GM23338 (cell line): ENCODE data around the gene PBX3. TPM values are rescaled to one million over a fixed set of nuclear protein-coding genes. Genes with fewer than 3 reads are reported as not detected.

Experiments
- ATAC-seq: fragments of 200-7000 bp; cut with Tn5 transposase; 3 replicates; pipeline ENCODE4 v1.9.1; 2020
- DNase-seq: peaks from one replicate; pipeline ENCODE4 v3.0.0-alpha.2; 2015; ENCODE audit warnings: low spot score
- H2AFZ ChIP-seq: fragments of 200-600 bp; sonication (generic); 2 replicates; pipeline ENCODE4 v1.8.0; 2016; ENCODE audit warnings: antibody characterized with exemption, mild to moderate bottlenecking, moderate library complexity
- H3F3A ChIP-seq: fragments of 200-600 bp; sonication (generic); replicated peaks from 2 replicates; pipeline ENCODE4 v1.8.0; 2017; ENCODE audit warnings: antibody characterized with exemption, mixed run types, low read depth
- H3K27ac ChIP-seq: fragments of 200-600 bp; sonication (generic); 2 replicates; pipeline ENCODE4 v1.6.1; 2016; ENCODE audit warnings: low read depth
- H3K27me3 ChIP-seq: fragments of 200-600 bp; sonication (generic); 2 replicates; pipeline ENCODE4 v1.8.0; 2016; ENCODE audit warnings: mild to moderate bottlenecking, mixed run types, moderate library complexity; ENCODE audit not compliant: insufficient read depth
- H3K36me3 ChIP-seq: fragments of 200-600 bp; sonication (generic); 2 replicates; pipeline ENCODE4 v1.8.0; 2016; ENCODE audit warnings: mild to moderate bottlenecking; ENCODE audit not compliant: insufficient read depth
- H3K4me1 ChIP-seq: fragments of 200-600 bp; sonication (generic); 2 replicates; pipeline ENCODE4 v1.8.0; 2016; ENCODE audit warnings: mild to moderate bottlenecking, moderate library complexity; ENCODE audit not compliant: insufficient read depth
- H3K4me2 ChIP-seq: fragments of 200-600 bp; sonication (generic); 2 replicates; pipeline ENCODE4 v1.7.1; 2017; ENCODE audit warnings: mixed run types
- H3K4me3 ChIP-seq: fragments of 200-600 bp; sonication (generic); 2 replicates; pipeline ENCODE4 v1.6.1; 2016; ENCODE audit warnings: mixed run types
- H3K79me2 ChIP-seq: fragments of 200-600 bp; sonication (generic); replicated peaks from 2 replicates; pipeline ENCODE4 v1.8.0; 2017; ENCODE audit warnings: mild to moderate bottlenecking; ENCODE audit not compliant: insufficient read depth
- H3K9me2 ChIP-seq: fragments of 200-600 bp; sonication (generic); 2 replicates; pipeline ENCODE4 v1.8.0; 2017; ENCODE audit not compliant: insufficient read depth
- H4K20me1 ChIP-seq: fragments of 200-600 bp; sonication (generic); replicated peaks from 2 replicates; pipeline ENCODE4 v1.8.0; 2017; ENCODE audit warnings: mild to moderate bottlenecking; ENCODE audit not compliant: insufficient read depth
- H3K27ac Mint-ChIP-seq: 2 replicates; pipeline ENCODE4 v1.8.0; 2020; ENCODE audit warnings: inconsistent platforms, mild to moderate bottlenecking, moderate library complexity, mixed read lengths
- H3K27me3 Mint-ChIP-seq: 3 replicates; pipeline ENCODE4 v1.8.0; 2022; ENCODE audit warnings: low read depth, mild to moderate bottlenecking, moderate library complexity, mixed read lengths, inconsistent platforms; ENCODE audit not compliant: insufficient read depth, poor library complexity
- H3K36me3 Mint-ChIP-seq: 3 replicates; pipeline ENCODE4 v1.8.0; 2021; ENCODE audit warnings: low read depth, mild to moderate bottlenecking, inconsistent platforms, moderate library complexity, mixed read lengths
- H3K4me1 Mint-ChIP-seq: 3 replicates; pipeline ENCODE4 v1.8.0; 2020; ENCODE audit warnings: mild to moderate bottlenecking, inconsistent platforms, mixed read lengths
- H3K4me3 Mint-ChIP-seq: 3 replicates; pipeline ENCODE4 v1.8.0; 2021; ENCODE audit warnings: moderate library complexity, mild to moderate bottlenecking, inconsistent platforms, mixed read lengths
- H3K9me3 Mint-ChIP-seq: 3 replicates; pipeline ENCODE4 v1.8.0; 2020; ENCODE audit warnings: moderate library complexity, mild to moderate bottlenecking, inconsistent platforms, mixed read lengths
- CREB1 ChIP-seq: fragments of 250-450 bp; sonication (Bioruptor Pico); IDR thresholded peaks from 2 replicates; pipeline ENCODE4 v1.5.0; 2020; ENCODE audit warnings: low read depth, mild to moderate bottlenecking, moderate library complexity
- ETS1 ChIP-seq: IDR thresholded peaks from 2 replicates; pipeline ENCODE4 v1.6.1; 2016; ENCODE audit warnings: antibody characterized with exemption
- EZH2phosphoT487 ChIP-seq: fragments of 200-600 bp; sonication (generic); IDR thresholded peaks from one replicate; pipeline ENCODE4 v1.8.1; 2018; ENCODE audit warnings: antibody characterized with exemption; ENCODE audit not compliant: unreplicated experiment
- JUNB ChIP-seq: IDR thresholded peaks from one replicate; pipeline ENCODE4 v1.6.1; 2016; ENCODE audit warnings: antibody characterized with exemption; ENCODE audit not compliant: unreplicated experiment
- POLR2AphosphoS5 ChIP-seq: IDR thresholded peaks from 2 replicates; pipeline ENCODE4 v1.6.1; 2016; ENCODE audit warnings: antibody characterized with exemption, low read depth
- STAT1 ChIP-seq: IDR thresholded peaks from one replicate; pipeline ENCODE4 v1.6.1; 2016; ENCODE audit warnings: antibody characterized with exemption; ENCODE audit not compliant: unreplicated experiment
- ZNF114 ChIP-seq: fragments of 250-450 bp; sonication (Bioruptor Pico); IDR thresholded peaks from 2 replicates; pipeline ENCODE4 v1.5.0; 2020; ENCODE audit warnings: mild to moderate bottlenecking, moderate library complexity
- ZNF331 ChIP-seq: fragments of 250-450 bp; sonication (Bioruptor Pico); IDR thresholded peaks from 2 replicates; pipeline ENCODE4 v1.5.0; 2020; ENCODE audit warnings: low read depth, mild to moderate bottlenecking, moderate library complexity
- polyA plus RNA-seq: library from polyadenylated mRNA; unstranded; fragments of >200 nt; fragmentation: Nextera tagmentation; extraction: Ambion mirVana; gene quantifications from 2 replicates; pipeline ENCODE4 v1.2.1, GENCODE V29; 2016
- total RNA-seq: library from RNA; depleted of rRNA; stranded (reverse); fragments of >200 nt; shearing (Covaris generic); gene quantifications from 2 replicates; pipeline ENCODE4 v1.2.3, GENCODE V29; 2014
- TF ChIP-seq, protein P1 (sequence below): fragments of 250-450 bp; sonication (Bioruptor Pico); IDR thresholded peaks from 2 replicates; pipeline ENCODE4 v1.5.0; 2020; ENCODE audit warnings: mild to moderate bottlenecking, moderate library complexity

Gene PBX3
- total and polyA plus RNA-seq, 2 experiments from 2014 or later: 28.9 to 50.5 TPM

DNA sequence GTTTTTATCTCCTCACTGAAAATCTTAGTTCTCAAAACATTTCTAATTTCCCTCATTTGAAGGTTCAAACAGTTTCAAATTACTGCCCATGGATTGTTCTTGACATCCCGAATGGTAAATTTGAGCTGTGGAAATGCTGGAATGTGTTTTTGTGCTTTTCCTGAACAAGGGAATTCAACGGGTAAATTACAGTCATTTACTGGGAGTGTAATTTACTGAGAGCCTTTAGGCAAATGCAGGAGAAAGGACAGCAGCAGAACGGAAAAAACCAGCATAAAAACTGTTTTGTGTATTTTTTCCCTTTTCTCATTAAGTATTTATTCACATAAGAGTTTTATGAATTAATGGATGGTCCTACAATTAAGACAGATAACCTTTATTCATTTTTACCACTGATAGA lies 139.2 kb downstream of the PBX3 start (continued):
- TF ChIP-seq, protein P1, sequence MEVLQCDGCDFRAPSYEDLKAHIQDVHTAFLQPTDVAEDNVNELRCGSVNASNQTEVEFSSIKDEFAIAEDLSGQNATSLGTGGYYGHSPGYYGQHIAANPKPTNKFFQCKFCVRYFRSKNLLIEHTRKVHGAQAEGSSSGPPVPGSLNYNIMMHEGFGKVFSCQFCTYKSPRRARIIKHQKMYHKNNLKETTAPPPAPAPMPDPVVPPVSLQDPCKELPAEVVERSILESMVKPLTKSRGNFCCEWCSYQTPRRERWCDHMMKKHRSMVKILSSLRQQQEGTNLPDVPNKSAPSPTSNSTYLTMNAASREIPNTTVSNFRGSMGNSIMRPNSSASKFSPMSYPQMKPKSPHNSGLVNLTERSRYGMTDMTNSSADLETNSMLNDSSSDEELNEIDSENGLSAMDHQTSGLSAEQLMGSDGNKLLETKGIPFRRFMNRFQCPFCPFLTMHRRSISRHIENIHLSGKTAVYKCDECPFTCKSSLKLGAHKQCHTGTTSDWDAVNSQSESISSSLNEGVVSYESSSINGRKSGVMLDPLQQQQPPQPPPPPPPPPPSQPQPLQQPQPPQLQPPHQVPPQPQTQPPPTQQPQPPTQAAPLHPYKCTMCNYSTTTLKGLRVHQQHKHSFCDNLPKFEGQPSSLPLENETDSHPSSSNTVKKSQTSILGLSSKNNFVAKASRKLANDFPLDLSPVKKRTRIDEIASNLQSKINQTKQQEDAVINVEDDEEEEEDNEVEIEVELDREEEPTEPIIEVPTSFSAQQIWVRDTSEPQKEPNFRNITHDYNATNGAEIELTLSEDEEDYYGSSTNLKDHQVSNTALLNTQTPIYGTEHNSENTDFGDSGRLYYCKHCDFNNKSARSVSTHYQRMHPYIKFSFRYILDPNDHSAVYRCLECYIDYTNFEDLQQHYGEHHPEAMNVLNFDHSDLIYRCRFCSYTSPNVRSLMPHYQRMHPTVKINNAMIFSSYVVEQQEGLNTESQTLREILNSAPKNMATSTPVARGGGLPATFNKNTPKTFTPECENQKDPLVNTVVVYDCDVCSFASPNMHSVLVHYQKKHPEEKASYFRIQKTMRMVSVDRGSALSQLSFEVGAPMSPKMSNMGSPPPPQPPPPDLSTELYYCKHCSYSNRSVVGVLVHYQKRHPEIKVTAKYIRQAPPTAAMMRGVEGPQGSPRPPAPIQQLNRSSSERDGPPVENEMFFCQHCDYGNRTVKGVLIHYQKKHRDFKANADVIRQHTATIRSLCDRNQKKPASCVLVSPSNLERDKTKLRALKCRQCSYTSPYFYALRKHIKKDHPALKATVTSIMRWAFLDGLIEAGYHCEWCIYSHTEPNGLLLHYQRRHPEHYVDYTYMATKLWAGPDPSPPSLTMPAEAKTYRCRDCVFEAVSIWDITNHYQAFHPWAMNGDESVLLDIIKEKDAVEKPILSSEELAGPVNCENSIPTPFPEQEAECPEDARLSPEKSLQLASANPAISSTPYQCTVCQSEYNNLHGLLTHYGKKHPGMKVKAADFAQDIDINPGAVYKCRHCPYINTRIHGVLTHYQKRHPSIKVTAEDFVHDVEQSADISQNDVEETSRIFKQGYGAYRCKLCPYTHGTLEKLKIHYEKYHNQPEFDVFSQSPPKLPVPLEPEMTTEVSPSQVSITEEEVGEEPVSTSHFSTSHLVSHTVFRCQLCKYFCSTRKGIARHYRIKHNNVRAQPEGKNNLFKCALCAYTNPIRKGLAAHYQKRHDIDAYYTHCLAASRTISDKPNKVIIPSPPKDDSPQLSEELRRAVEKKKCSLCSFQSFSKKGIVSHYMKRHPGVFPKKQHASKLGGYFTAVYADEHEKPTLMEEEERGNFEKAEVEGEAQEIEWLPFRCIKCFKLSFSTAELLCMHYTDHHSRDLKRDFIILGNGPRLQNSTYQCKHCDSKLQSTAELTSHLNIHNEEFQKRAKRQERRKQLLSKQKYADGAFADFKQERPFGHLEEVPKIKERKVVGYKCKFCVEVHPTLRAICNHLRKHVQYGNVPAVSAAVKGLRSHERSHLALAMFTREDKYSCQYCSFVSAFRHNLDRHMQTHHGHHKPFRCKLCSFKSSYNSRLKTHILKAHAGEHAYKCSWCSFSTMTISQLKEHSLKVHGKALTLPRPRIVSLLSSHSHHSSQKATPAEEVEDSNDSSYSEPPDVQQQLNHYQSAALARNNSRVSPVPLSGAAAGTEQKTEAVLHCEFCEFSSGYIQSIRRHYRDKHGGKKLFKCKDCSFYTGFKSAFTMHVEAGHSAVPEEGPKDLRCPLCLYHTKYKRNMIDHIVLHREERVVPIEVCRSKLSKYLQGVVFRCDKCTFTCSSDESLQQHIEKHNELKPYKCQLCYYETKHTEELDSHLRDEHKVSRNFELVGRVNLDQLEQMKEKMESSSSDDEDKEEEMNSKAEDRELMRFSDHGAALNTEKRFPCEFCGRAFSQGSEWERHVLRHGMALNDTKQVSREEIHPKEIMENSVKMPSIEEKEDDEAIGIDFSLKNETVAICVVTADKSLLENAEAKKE (CRISPR knock-in tag): no peak
- no peak for TF ChIP-seq POLR2AphosphoS5
- TF ChIP-seq EZH2phosphoT487: no peak
- no peak for TF ChIP-seq JUNB
- no peak for TF ChIP-seq ETS1
- no peak for TF ChIP-seq ZNF114 (CRISPR knock-in tag)
- no peak for TF ChIP-seq STAT1
- no peak for TF ChIP-seq ZNF331 (CRISPR knock-in tag)
- TF ChIP-seq CREB1 (CRISPR knock-in tag): no peak

DNA sequence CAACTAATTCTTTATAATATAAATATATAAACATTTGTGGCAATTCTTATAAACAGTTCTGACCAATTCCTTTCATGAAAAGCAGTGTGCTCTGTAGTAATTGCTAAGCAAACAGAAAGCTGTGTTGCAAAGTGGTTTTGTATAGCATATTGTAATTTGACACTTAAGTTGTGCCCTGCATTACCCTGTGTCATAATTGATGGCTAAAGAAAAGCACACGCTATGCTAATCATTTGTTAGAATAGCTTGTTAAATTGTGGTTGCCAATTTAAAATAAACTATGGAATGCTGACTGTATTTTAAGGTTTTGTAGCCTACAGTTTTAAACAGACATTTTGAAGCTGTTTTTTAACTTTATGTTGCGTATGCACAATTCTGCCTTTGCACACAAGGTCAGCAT lies 140.0 kb downstream of the PBX3 start:
- no peak for DNase-seq

More for the DNA sequence above, 140.0 kb downstream of the PBX3 start:
- TF ChIP-seq ETS1: no peak
- Mint-ChIP-seq H3K36me3 (no peaks in the 10 kb centered on the region), H3K4me1 (peaks cover 84% of the 10 kb centered on the region), H3K4me3 (no peak overlapping the region), H3K27ac (no peak overlapping the region), H3K27me3 (peaks cover 9% of the 10 kb centered on the region), H3K9me3 (no peaks in the 10 kb centered on the region)
- H3K27ac ChIP-seq: no peak overlapping the region
- H2AFZ ChIP-seq: no peak overlapping the region
- no peak overlapping the region for H3K4me3 ChIP-seq
- ATAC-seq: no peak
- peaks cover 80% of the 10 kb centered on the region for H3K4me1 ChIP-seq
- H3K4me2 ChIP-seq: peak overlapping the region; percentile 17
- peaks cover 9% of the 10 kb centered on the region; the same call in 1 of the 2 replicates for H4K20me1 ChIP-seq
- H3F3A ChIP-seq: no peaks in the 10 kb centered on the region
- peaks cover 17% of the 10 kb centered on the region; the same call in 1 of the 2 replicates for H3K27me3 ChIP-seq
- no peaks in the 10 kb centered on the region for H3K36me3 ChIP-seq
- H3K9me2 ChIP-seq: no peaks in the 10 kb centered on the region
- peaks cover 80% of the 10 kb centered on the region for H3K79me2 ChIP-seq
